ENCODE data around the gene SPATA6.
"Not testable (repeated sequence)": the region's sequence is repeated elsewhere in the genome, so short reads cannot be mapped to it uniquely, and the experiment has no call there.

Gene SPATA6

DNA sequence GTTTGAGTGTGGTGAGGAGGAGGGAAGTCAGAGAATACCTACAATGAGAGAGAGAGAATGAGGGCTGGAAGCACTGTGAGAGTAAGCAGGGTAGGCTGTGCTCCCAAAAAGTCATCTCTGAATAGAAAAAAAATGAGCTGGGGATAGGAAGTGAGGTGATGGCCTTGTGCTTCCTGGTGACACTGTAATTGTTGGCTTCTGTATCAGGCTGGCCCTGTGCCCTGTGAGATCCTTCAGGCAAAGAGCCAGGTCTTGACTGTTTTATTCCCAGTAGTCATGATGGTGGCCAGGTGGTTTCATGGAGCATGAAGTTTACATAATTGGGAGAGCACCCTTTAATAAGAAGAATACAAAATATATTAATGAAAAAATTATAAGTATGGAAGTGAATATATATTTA lies 20.4 kb upstream of the SPATA6 start:
- TF ChIP-seq, protein P1, sequence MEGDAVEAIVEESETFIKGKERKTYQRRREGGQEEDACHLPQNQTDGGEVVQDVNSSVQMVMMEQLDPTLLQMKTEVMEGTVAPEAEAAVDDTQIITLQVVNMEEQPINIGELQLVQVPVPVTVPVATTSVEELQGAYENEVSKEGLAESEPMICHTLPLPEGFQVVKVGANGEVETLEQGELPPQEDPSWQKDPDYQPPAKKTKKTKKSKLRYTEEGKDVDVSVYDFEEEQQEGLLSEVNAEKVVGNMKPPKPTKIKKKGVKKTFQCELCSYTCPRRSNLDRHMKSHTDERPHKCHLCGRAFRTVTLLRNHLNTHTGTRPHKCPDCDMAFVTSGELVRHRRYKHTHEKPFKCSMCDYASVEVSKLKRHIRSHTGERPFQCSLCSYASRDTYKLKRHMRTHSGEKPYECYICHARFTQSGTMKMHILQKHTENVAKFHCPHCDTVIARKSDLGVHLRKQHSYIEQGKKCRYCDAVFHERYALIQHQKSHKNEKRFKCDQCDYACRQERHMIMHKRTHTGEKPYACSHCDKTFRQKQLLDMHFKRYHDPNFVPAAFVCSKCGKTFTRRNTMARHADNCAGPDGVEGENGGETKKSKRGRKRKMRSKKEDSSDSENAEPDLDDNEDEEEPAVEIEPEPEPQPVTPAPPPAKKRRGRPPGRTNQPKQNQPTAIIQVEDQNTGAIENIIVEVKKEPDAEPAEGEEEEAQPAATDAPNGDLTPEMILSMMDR (IDR thresholded peaks at IDR 0.05; ENCODE audit: insufficient read depth, low read length, poor library complexity, severe bottlenecking), result no peak
- Histone ChIP-seq H3K4me3 (replicated peaks; ENCODE audit: low read depth, low read length) (no peak overlapping the region), H3K27me3 (replicated peaks; ENCODE audit: control insufficient read depth, insufficient read depth, low read length) (no peaks in the 10 kb centered on the region), H3K36me3 (ENCODE audit: control insufficient read depth, insufficient read depth, low read length) (no peaks in the 10 kb centered on the region)
- no peak for DNase-seq (ENCODE audit: extremely low read depth, insufficient read length)

DNA sequence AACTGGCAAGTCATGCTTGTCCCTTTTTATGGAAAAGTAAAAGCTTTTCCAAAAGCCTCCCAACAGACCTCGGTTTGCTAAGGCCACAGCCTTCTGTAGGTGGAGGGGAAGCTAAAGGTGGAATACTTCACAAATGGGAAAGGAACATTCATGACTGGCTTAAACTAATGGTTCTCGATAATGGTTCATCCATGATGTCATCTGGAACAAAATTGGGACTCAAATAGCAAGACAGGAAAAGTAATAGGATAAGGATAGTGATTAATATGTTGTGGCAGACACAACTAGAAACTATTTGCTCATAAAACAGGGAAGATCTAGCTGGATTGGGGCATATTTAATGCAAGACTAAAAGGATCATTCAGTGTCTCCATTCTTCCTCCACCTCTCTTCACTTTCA lies 16.7 kb upstream of the SPATA6 start:
- Histone ChIP-seq H3K27me3 (replicated peaks; ENCODE audit: control insufficient read depth, insufficient read depth, low read length) (no peaks in the 10 kb centered on the region), H3K36me3 (ENCODE audit: control insufficient read depth, insufficient read depth, low read length) (no peaks in the 10 kb centered on the region), H3K4me3 (replicated peaks; ENCODE audit: low read depth, low read length) (no peak overlapping the region)
- no peak for DNase-seq (ENCODE audit: extremely low read depth, insufficient read length)
- TF ChIP-seq, protein P1 (IDR thresholded peaks at IDR 0.05; ENCODE audit: insufficient read depth, low read length, poor library complexity, severe bottlenecking), result no peak

DNA sequence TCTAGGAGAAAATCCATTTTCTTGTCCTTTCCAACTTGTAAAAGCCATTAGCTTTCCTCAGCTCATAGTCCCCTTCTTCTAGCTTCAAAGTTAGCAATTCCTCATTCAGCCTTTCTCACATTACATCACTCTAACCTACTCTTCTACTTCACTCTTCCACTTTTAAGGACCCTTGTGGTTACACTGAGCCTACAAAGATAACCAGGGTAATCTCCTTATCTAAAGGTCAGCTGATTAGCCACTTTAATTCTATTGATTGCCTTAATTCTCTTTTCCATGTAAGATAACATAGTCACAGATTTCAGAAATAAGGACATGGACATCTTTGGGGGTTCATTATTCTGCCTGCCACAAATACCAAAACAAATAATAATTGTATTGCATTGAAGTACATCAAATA lies 8.5 kb upstream of the SPATA6 start:
- H3K27me3 ChIP-seq (replicated peaks; ENCODE audit: control insufficient read depth, insufficient read depth, low read length), result no peaks in the 10 kb centered on the region
- DNase-seq (ENCODE audit: extremely low read depth, insufficient read length), result no peak
- TF ChIP-seq, protein P1 (IDR thresholded peaks at IDR 0.05; ENCODE audit: insufficient read depth, low read length, poor library complexity, severe bottlenecking), result no peak
- no peak overlapping the region for H3K4me3 ChIP-seq (replicated peaks; ENCODE audit: low read depth, low read length)
- no peaks in the 10 kb centered on the region for H3K36me3 ChIP-seq (ENCODE audit: control insufficient read depth, insufficient read depth, low read length)

DNA sequence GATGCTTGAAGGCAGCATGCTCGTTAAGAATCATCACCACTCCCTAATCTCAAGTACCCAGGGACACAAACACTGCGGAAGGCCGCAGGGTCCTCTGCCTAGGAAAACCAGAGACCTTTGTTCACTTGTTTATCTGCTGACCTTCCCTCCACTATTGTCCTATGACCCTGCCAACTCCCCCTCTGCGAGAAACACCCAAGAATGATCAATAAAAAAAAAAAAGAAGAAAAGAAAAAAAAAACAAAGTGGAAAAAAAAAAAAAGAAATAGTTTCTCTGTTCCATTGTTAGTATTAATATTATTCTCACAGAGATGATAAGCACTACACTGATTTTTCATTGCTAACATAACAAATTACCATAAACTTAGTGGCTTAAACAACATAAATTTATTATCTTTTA lies 8.0 kb upstream of the SPATA6 start:
- H3K36me3 ChIP-seq (ENCODE audit: control insufficient read depth, insufficient read depth, low read length); H3K27me3 ChIP-seq (replicated peaks; ENCODE audit: control insufficient read depth, insufficient read depth, low read length); H3K4me3 ChIP-seq (replicated peaks; ENCODE audit: low read depth, low read length); DNase-seq (ENCODE audit: extremely low read depth, insufficient read length): not testable (repeated sequence)

DNA sequence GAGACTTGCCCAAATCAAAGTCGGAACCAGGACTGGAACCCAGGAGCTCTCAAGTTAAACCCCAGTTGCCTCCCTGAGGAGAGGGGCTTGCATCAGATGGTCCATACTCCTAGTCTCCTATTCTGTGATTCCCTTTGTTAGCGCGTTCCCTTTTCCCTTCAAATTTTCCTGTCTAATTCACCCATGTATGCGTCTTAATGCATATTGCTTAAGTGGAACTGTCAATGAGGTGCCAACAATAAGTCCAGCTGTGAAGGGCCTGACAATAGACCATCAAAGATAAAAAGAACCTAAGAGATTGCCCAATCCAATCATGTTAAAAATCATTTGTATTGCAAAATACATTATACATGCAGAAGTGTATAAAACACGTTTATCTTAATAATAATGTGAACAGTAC lies 634 bp upstream of the SPATA6 start:
- no peak for DNase-seq (ENCODE audit: extremely low read depth, insufficient read length)
- H3K36me3 ChIP-seq (ENCODE audit: control insufficient read depth, insufficient read depth, low read length), result no peaks in the 10 kb centered on the region
- TF ChIP-seq, protein P1 (IDR thresholded peaks at IDR 0.05; ENCODE audit: insufficient read depth, low read length, poor library complexity, severe bottlenecking), result no peak
- H3K4me3 ChIP-seq (replicated peaks; ENCODE audit: low read depth, low read length), result peak overlapping the region; percentile 55
- H3K27me3 ChIP-seq (replicated peaks; ENCODE audit: control insufficient read depth, insufficient read depth, low read length), result no peaks in the 10 kb centered on the region

DNA sequence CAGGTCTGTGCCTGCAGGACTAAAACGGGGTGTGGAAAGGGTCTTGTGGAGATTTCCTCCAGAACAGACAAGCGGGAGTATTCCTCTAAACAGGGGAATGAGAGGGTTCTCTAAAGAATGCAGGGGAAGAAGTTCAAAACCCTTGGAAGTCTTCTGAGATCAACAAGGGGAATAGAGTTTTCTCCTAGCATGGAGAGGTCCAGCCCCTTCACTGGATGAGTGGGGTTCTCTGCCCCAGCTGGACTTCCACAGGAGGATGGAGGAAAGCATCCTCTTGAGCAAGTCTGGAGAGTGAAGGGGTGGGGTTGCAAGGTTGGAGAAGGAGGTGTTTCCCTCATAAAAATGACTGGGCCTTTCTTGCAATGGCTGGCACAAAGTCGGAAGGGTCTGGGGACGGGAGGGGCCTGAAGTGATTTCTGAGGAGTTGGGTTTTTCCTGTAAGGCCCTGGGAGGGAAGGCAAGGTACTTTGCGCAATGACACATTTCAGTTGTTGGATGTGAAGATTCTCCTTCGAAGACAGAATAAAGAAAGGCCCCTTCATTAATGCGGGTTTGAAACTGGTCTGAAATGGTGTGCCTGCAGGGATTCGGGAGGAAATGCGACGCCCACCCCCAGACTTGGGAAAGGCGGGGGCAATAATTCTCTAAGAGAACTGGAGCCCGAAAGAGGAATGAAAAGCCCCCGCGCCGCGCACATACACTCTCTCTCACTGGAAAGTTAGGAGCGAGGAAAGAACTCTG lies 884 bp downstream of the SPATA6 start:
- no peak overlapping the region for H3K4me3 ChIP-seq (replicated peaks; ENCODE audit: low read depth, low read length)
- no peaks in the 10 kb centered on the region for H3K36me3 ChIP-seq (ENCODE audit: control insufficient read depth, insufficient read depth, low read length)
- TF ChIP-seq, protein P1 (IDR thresholded peaks at IDR 0.05; ENCODE audit: insufficient read depth, low read length, poor library complexity, severe bottlenecking), result no peak
- no peaks in the 10 kb centered on the region for H3K27me3 ChIP-seq (replicated peaks; ENCODE audit: control insufficient read depth, insufficient read depth, low read length)
- DNase-seq (ENCODE audit: extremely low read depth, insufficient read length), result no peak

Measured in GM06990 (cell line).